ENCODE measurements around the gene NIPAL3. TPM values are rescaled to one million over a fixed set of nuclear protein-coding genes. Genes with fewer than 3 reads are reported as not detected.

The NIPAL3 gene
- total RNA-seq, 4 donors from 2014 or later: 38.0 to 74.3 (median 57.3) TPM

GRCh38 chr1:24391882-24392603 lies 23.6 kb upstream of the NIPAL3 start:
- peak overlapping the region in 2 of 4 donors; percentile 11 to 14 for H3K4me3 ChIP-seq

GRCh38 chr1:24392604-24392946 lies 23.0 kb upstream of the NIPAL3 start:
- Histone ChIP-seq H3K9me3 (no peaks in the 10 kb centered on the region), H3K36me3 (no peaks in the 10 kb centered on the region), H3K27ac (peak overlapping the region; percentile 66 to 85 (median 81)), H3K4me3 (no peak overlapping the region), H3K27me3 (no peaks in the 10 kb centered on the region), H3K4me1 (peaks cover 0 to 18% (median 7%) of the 10 kb centered on the region in 4 donors)
- peak in 1 of 6 experiments; percentile 4 for TF ChIP-seq CTCF (IDR thresholded peaks at IDR 0.05)
- no peak for TF ChIP-seq POLR2A (IDR thresholded peaks at IDR 0.05)
- no peak for DNase-seq

More at GRCh38 chr1:24391882-24392603, 23.6 kb upstream of the NIPAL3 start:
- Histone ChIP-seq H3K27me3 (no peaks in the 10 kb centered on the region), H3K27ac (peak overlapping the region; percentile 66 to 85 (median 81)), H3K9me3 (no peaks in the 10 kb centered on the region), H3K36me3 (no peaks in the 10 kb centered on the region), H3K4me1 (peaks cover 0 to 18% (median 7%) of the 10 kb centered on the region in 4 donors)
- peak; percentile 68 to 88 (median 81) for DNase-seq
- TF ChIP-seq CTCF (IDR thresholded peaks at IDR 0.05) (peak; percentile 70 to 94 (median 82)), POLR2A (IDR thresholded peaks at IDR 0.05) (no peak)

- no peak for TF ChIP-seq CTCF (IDR thresholded peaks at IDR 0.05)
- TF ChIP-seq POLR2A (IDR thresholded peaks at IDR 0.05): no peak
- H3K4me3 ChIP-seq: no peak overlapping the region
These were observed 22.5 kb upstream of the NIPAL3 start for GRCh38 chr1:24392982-24393650.

GRCh38 chr1:24393892-24394291 lies 21.7 kb upstream of the NIPAL3 start:
- Histone ChIP-seq H3K4me3 (no peak overlapping the region), H3K27ac (peak overlapping the region in 1 of 4 donors; percentile 66), H3K36me3 (no peaks in the 10 kb centered on the region), H3K27me3 (no peaks in the 10 kb centered on the region), H3K4me1 (peaks cover 0 to 18% (median 7%) of the 10 kb centered on the region in 4 donors), H3K9me3 (no peaks in the 10 kb centered on the region)
- no peak for DNase-seq
- TF ChIP-seq CTCF (IDR thresholded peaks at IDR 0.05): no peak
- TF ChIP-seq POLR2A (IDR thresholded peaks at IDR 0.05): no peak

More at GRCh38 chr1:24392982-24393650, 22.5 kb upstream of the NIPAL3 start:
- Histone ChIP-seq H3K36me3 (no peaks in the 10 kb centered on the region), H3K27me3 (no peaks in the 10 kb centered on the region), H3K9me3 (no peaks in the 10 kb centered on the region), H3K4me1 (peaks cover 0 to 18% (median 7%) of the 10 kb centered on the region in 4 donors), H3K27ac (peak overlapping the region; percentile 66 to 85 (median 81))
- DNase-seq: peak in 1 of 3 donors; percentile 47

- Histone ChIP-seq H3K36me3 (no peaks in the 10 kb centered on the region), H3K27ac (no peak overlapping the region), H3K9me3 (no peaks in the 10 kb centered on the region), H3K4me3 (no peak overlapping the region), H3K27me3 (no peaks in the 10 kb centered on the region), H3K4me1 (no peaks in the 10 kb centered on the region)
- TF ChIP-seq CTCF (IDR thresholded peaks at IDR 0.05) (no peak), POLR2A (IDR thresholded peaks at IDR 0.05) (no peak)
- no peak for DNase-seq
These were observed 15.5 kb upstream of the NIPAL3 start for GRCh38 chr1:24400065-24400464.
